Measurements from ENCODE around the gene JCAD. TPM values are rescaled to one million over a fixed set of nuclear protein-coding genes. Genes with fewer than 3 reads are reported as not detected.

JCAD gene
- polyA plus RNA-seq, 1 donor from 2014 or later: 2.3 TPM

DNA sequence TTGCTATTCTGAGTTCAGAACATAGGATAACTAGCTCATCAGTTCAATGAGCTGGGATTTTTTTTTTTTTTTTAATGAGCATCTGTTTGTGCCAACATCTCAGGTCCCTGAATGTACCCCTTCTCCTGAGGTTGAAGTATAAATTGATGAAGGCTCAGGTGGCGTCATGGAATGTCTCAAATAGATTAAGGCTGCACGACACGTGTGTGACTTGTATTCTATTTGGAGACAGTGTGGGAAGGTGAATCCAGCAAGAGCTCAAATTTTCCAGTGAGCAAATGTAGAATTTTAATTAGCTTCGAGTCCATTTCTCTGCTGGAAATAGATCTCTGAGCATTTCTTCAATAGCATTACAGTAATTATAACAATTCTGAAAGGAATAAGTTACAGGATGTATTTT is 37.2 kb upstream of the JCAD start:
- Histone ChIP-seq H3K4me2 (ENCODE audit: low read length) (no peak overlapping the region), H2AFZ (ENCODE audit: low read depth, low read length) (no peak overlapping the region), H3K27ac (ENCODE audit: low read length) (peak overlapping the region; percentile 53), H3K9ac (ENCODE audit: low read length) (no peak overlapping the region), H3K4me3 (ENCODE audit: low read length) (no peak overlapping the region), H3K9me3 (ENCODE audit: low read length) (no peaks in the 10 kb centered on the region), H3K79me2 (replicated peaks; ENCODE audit: insufficient read depth, low read length) (no peaks in the 10 kb centered on the region), H3K27me3 (ENCODE audit: insufficient read depth, low read depth, low read length) (no peaks in the 10 kb centered on the region), H3K9me2 (ENCODE audit: insufficient read depth, low read length) (no peaks in the 10 kb centered on the region), H4K20me1 (ENCODE audit: insufficient read depth) (no peaks in the 10 kb centered on the region), H3K36me3 (ENCODE audit: insufficient read depth, low read length) (no peaks in the 10 kb centered on the region), H3F3A (ENCODE audit: insufficient read depth, low read length, poor library complexity, severe bottlenecking) (no peaks in the 10 kb centered on the region)
- TF ChIP-seq EZH2 (IDR thresholded peaks at IDR 0.05; ENCODE audit: borderline replicate concordance, insufficient read depth, low read length, poor library complexity, severe bottlenecking) (no peak), REST (IDR thresholded peaks at IDR 0.05; ENCODE audit: borderline replicate concordance) (peak; percentile 2)

DNA sequence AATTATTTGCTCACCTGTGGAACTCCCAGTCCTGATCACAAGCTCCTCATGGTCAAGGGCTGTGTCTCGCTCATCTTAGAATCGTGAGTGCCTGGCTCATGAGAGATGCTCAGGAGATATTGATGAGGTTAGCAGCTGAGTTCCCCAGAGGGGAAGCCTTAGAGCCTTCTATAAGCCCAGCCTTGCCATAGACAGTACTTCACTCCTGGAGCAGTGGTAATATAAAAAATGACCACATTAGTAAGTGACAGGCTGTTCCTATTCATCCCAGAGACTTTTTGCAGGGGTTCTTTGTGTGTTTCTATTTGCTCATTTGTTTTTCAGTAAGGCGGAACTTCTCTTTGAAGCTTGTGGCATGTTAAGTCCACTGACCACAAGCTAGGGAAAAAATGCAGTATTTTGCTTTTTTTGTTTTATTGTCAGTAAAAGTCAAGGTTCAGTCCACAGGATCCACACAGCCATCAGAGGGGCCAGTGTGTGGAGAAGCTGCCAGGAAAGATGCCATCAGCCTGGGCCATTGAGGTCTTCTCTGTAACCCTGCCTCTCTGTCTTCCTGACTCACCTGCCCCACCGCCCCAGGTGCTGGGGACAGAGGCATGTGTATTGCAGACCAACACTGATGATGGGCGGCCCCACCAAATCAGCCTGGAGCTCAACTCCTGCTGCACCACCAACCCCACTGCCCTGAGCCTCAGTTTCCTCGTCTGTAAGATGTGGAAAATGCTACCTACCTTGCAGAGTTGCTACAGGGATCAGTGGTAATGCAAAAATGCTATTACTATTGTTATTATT is 36.4 kb upstream of the JCAD start:
- Histone ChIP-seq H3K9me3 (ENCODE audit: low read length) (no peaks in the 10 kb centered on the region), H2AFZ (ENCODE audit: low read depth, low read length) (no peak overlapping the region), H3K4me3 (ENCODE audit: low read length) (no peak overlapping the region), H3K27ac (ENCODE audit: low read length) (peak overlapping the region; percentile 53), H3F3A (ENCODE audit: insufficient read depth, low read length, poor library complexity, severe bottlenecking) (no peaks in the 10 kb centered on the region), H4K20me1 (ENCODE audit: insufficient read depth) (no peaks in the 10 kb centered on the region), H3K27me3 (ENCODE audit: insufficient read depth, low read depth, low read length) (no peaks in the 10 kb centered on the region), H3K79me2 (replicated peaks; ENCODE audit: insufficient read depth, low read length) (no peaks in the 10 kb centered on the region), H3K36me3 (ENCODE audit: insufficient read depth, low read length) (no peaks in the 10 kb centered on the region), H3K9ac (ENCODE audit: low read length) (no peak overlapping the region), H3K4me2 (ENCODE audit: low read length) (no peak overlapping the region), H3K9me2 (ENCODE audit: insufficient read depth, low read length) (no peaks in the 10 kb centered on the region)
- TF ChIP-seq MXI1 (conservative IDR thresholded peaks at IDR 0.05; ENCODE audit: poor library complexity, severe bottlenecking): no peak
- TF ChIP-seq SMC3 (conservative IDR thresholded peaks at IDR 0.05; ENCODE audit: poor library complexity): no peak
- TF ChIP-seq EZH2 (IDR thresholded peaks at IDR 0.05; ENCODE audit: borderline replicate concordance, insufficient read depth, low read length, poor library complexity, severe bottlenecking): no peak
- no peak for TF ChIP-seq CTCF (IDR thresholded peaks at IDR 0.05; ENCODE audit: poor library complexity, severe bottlenecking)
- TF ChIP-seq TAF1 (IDR thresholded peaks at IDR 0.05; ENCODE audit: low read depth): no peak
- TF ChIP-seq RAD21 (conservative IDR thresholded peaks at IDR 0.05): no peak
- no peak for TF ChIP-seq POLR2AphosphoS5 (IDR thresholded peaks at IDR 0.05)
- TF ChIP-seq EP300 (conservative IDR thresholded peaks at IDR 0.05; ENCODE audit: poor library complexity, severe bottlenecking): no peak
- TF ChIP-seq REST (IDR thresholded peaks at IDR 0.05; ENCODE audit: borderline replicate concordance): no peak
